HEK293T (cell line): ENCODE data around the gene COA8.

Experiments used
- ARNT ChIP-seq: fragments of 450-650 bp; IDR thresholded peaks from 2 replicates; pipeline ENCODE4 v1.6.1; 2017; ENCODE audit warnings: mild to moderate bottlenecking
- FOXA1 ChIP-seq: fragments of 450-650 bp; IDR thresholded peaks from 2 replicates; pipeline ENCODE4 v1.6.1; 2016; ENCODE audit warnings: mild to moderate bottlenecking
- NFRKB ChIP-seq: fragments of 450-650 bp; IDR thresholded peaks from 2 replicates; pipeline ENCODE4 v1.6.1; 2016; ENCODE audit warnings: mild to moderate bottlenecking, moderate library complexity
- SP1 ChIP-seq: fragments of 450-650 bp; IDR thresholded peaks from 2 replicates; pipeline ENCODE4 v1.6.1; 2017
- TARDBP ChIP-seq: fragments of 450-650 bp; IDR thresholded peaks from 2 replicates; pipeline ENCODE4 v1.6.1; 2016

DNA sequence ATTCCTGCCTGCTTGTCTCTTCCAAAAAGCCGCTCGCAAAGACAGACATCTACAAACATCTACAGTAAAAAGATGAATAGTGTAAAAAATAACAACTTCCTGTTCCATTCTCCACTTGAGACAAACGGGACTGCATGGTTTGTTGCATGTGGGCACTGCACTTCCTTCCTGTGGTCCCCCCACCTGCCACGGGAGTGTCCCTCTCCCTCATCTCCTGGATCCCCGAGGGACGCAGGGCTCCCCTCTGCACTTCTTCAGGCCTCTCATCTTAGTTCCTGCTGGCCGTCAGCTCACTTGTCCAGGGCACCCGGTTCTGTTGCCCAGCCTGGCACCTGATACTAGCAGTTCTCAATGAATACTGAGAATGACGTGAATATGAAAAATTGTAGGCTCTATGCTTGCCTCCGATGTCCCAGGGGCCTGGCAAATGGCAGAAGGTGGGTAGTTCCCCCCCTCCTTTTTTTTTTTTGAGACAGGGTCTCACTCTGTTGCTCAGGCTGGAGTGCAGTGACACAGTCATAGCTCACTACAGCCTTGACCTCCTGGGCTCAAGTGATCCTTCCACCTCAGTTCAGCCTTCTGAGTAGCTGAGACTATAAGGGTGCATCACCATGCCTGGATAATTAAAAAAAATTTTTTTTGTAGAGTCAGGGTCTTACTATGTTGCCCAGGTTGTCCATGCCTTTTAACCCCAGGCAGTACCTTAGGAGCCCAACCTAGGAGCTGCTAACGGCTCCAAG is 62.8 kb downstream of the COA8 start:
- TF ChIP-seq SP1 (no peak), FOXA1 (no peak), ARNT (no peak), TARDBP (no peak), NFRKB (no peak)
